Kidney epithelial cell (primary cell): ENCODE results near the gene HRH2. TPM values are rescaled to one million over a fixed set of nuclear protein-coding genes. Genes with fewer than 3 reads are reported as not detected.

Experiments
- DNase-seq: peaks from one replicate; pipeline ENCODE4 v3.0.0-alpha.2; 2010; ENCODE audit warnings: low read depth
- H3K27me3 ChIP-seq: 2 replicates; pipeline ENCODE4 v1.6.0; 2011; ENCODE audit warnings: low read length; ENCODE audit not compliant: control insufficient read depth, insufficient read depth
- H3K36me3 ChIP-seq: 2 replicates; pipeline ENCODE4 v1.5.1; 2011; ENCODE audit warnings: low read length; ENCODE audit not compliant: control insufficient read depth, insufficient read depth
- H3K4me3 ChIP-seq: 2 replicates; pipeline ENCODE4 v1.5.1; 2011; ENCODE audit warnings: low read depth, mild to moderate bottlenecking, control low read depth, low read length
- total RNA-seq: library from RNA; depleted of rRNA; stranded (reverse); fragments of >200 nt; gene quantifications from 2 replicates; pipeline ENCODE4 v1.2.3, GENCODE V29; 2015
- TF ChIP-seq, protein P1 (sequence below): IDR thresholded peaks from 2 replicates; pipeline ENCODE4 v1.5.1; 2011; ENCODE audit warnings: mild to moderate bottlenecking, moderate library complexity, low read length, control low read depth, inconsistent platforms; ENCODE audit not compliant: insufficient read depth, poor library complexity, severe bottlenecking

Gene HRH2
- total RNA-seq, 1 donor from 2014 or later: 2.7 TPM

- Histone ChIP-seq H3K27me3 (no peaks in the 10 kb centered on the region), H3K4me3 (no peak overlapping the region), H3K36me3 (no peaks in the 10 kb centered on the region)
- DNase-seq: no peak
- TF ChIP-seq, protein P1, sequence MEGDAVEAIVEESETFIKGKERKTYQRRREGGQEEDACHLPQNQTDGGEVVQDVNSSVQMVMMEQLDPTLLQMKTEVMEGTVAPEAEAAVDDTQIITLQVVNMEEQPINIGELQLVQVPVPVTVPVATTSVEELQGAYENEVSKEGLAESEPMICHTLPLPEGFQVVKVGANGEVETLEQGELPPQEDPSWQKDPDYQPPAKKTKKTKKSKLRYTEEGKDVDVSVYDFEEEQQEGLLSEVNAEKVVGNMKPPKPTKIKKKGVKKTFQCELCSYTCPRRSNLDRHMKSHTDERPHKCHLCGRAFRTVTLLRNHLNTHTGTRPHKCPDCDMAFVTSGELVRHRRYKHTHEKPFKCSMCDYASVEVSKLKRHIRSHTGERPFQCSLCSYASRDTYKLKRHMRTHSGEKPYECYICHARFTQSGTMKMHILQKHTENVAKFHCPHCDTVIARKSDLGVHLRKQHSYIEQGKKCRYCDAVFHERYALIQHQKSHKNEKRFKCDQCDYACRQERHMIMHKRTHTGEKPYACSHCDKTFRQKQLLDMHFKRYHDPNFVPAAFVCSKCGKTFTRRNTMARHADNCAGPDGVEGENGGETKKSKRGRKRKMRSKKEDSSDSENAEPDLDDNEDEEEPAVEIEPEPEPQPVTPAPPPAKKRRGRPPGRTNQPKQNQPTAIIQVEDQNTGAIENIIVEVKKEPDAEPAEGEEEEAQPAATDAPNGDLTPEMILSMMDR: no peak
Measured at GRCh38 chr5:175689147-175689991, 31.5 kb downstream of the HRH2 start.

DNA sequence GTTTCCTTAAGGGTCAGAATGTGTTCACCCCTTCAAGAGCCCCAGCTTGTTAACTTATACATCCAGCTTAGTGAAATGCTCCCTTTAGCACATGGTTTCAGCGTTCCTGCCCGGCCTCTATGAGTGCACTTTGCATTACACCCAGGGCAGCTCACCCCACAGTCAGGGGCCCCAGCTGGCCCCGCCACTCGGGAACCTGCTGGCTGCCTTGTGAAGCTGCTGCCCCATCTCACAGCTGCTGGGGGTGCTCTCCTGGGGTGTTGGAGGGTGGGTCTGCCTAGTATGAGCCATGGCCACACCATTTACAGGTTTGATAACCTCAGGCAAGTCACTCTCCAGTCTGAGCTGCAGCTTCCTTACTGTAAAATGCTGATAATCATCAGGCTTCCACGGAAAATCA is 32.2 kb downstream of the HRH2 start:
- Histone ChIP-seq H3K4me3 (no peak overlapping the region), H3K27me3 (no peaks in the 10 kb centered on the region), H3K36me3 (no peaks in the 10 kb centered on the region)
- DNase-seq: no peak
- TF ChIP-seq, protein P1: no peak

DNA sequence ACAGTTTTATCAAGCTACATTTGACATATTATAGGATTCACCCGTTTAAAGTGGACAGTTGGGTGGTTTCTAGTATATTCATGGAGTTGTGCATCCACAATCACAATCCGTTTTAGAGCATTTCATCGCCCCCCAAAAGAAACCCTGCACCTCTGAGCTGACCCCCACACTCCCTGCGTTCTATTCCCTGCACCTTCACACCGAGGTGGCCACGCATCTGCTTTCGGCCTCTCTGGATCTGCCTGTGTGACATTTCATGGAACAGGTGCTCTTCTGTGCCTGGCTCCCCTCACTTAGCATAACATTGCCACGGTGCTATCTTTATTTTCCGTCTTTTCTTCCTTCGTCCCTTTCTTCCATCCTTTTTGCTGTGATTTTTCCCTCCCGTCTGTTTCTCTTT is 32.7 kb downstream of the HRH2 start:
- H3K36me3 ChIP-seq: no peaks in the 10 kb centered on the region
- H3K27me3 ChIP-seq: no peaks in the 10 kb centered on the region
- TF ChIP-seq, protein P1: no peak
- DNase-seq: no peak
- H3K4me3 ChIP-seq: no peak overlapping the region

- Histone ChIP-seq H3K27me3 (no peaks in the 10 kb centered on the region), H3K36me3 (no peaks in the 10 kb centered on the region), H3K4me3 (no peak overlapping the region)
- no peak for DNase-seq
- TF ChIP-seq, protein P1: no peak
Measured at GRCh38 chr5:175691761-175692160, 33.9 kb downstream of the HRH2 start.

DNA sequence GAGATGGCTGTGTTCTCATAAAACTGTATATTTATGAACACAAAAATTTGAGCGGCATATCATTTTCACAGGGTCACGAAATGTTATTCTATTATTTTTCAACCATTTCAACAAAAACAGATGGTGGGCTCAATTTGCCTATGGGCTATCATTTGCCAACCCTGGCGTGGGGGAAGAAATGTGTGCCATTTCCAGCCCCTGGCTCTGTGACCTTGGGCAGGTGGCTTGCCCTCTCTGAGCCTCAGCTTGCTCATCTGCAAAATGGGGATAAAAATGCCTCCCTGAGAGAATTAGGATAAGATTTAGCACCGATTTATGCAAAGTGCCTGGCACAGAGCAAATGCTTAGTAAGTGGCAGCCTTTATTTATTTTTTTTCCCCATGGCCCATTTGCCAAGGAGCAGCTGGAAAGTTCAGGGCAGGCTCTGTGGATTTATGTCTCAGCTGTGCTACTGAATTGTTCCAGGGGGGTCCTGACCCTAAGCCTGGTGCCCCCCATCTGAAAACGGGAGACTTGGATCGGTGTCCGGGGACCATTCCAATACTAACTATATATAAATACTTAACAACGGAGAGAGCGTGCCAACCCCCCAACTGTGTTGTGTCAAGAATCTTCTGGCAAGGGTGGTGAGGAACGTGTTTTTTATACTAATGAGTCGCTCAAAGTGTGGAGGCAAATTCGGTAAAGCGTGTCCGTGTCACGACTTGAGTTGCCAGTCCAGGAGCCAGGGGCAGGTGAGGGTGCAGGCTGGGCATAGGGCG is 34.5 kb downstream of the HRH2 start:
- H3K4me3 ChIP-seq: no peak overlapping the region
- H3K27me3 ChIP-seq: no peaks in the 10 kb centered on the region
- DNase-seq: no peak
- no peaks in the 10 kb centered on the region for H3K36me3 ChIP-seq
- TF ChIP-seq, protein P1: no peak
